Kidney glomerular epithelial cell (primary cell): ENCODE results near the gene SPG21.
"Not testable (repeated sequence)": the region's sequence is repeated elsewhere in the genome, so short reads cannot be mapped to it uniquely, and the experiment has no call there.

ENCODE experiments used
- DNase-seq: peaks from one replicate; lab custom pipeline; 2025; lab: John Stamatoyannopoulos, UW

The SPG21 gene

GRCh38 chr15:64989416-64990167 lies at the start of gene SPG21:
Gene SPG21, minus strand, starts transcription at chr15:64989914. Its CDS starts 6,345 bp downstream, at chr15:64983569.
- DNase-seq: peak; percentile 92

GRCh38 chr15:65038836-65039235 lies 49.1 kb upstream of the SPG21 start:
- no peak for DNase-seq

- no peak for DNase-seq
These were observed 48.7 kb upstream of the SPG21 start for GRCh38 chr15:65038428-65038827.

- no peak for DNase-seq
These were observed 47.6 kb upstream of the SPG21 start for GRCh38 chr15:65037309-65037708.

- no peak for DNase-seq
These were observed 45.0 kb upstream of the SPG21 start for GRCh38 chr15:65034719-65035118.

- peak; percentile 25 for DNase-seq
These were observed 44.0 kb upstream of the SPG21 start for GRCh38 chr15:65033659-65034269.

- peak; percentile 75 for DNase-seq
These were observed 43.3 kb upstream of the SPG21 start for GRCh38 chr15:65032801-65033537.

GRCh38 chr15:65029736-65030208 lies 40.1 kb upstream of the SPG21 start:
- no peak for DNase-seq

- DNase-seq: peak; percentile 79
These were observed 39.4 kb upstream of the SPG21 start, which contains the start of gene MTFMT for GRCh38 chr15:65028921-65029735. Gene MTFMT, minus strand, starts transcription at chr15:65029639. Its CDS starts 26 bp downstream, at chr15:65029613.

GRCh38 chr15:65028338-65028737 lies 38.6 kb upstream of the SPG21 start:
- DNase-seq: no peak

- DNase-seq: no peak
These were observed 37.9 kb upstream of the SPG21 start for GRCh38 chr15:65027593-65027992.

GRCh38 chr15:65026756-65027155 lies 37.0 kb upstream of the SPG21 start:
- no peak for DNase-seq

- no peak for DNase-seq
These were observed 31.8 kb upstream of the SPG21 start for GRCh38 chr15:65021488-65021887.

- no peak for DNase-seq
These were observed 30.7 kb upstream of the SPG21 start for GRCh38 chr15:65020419-65020818.

GRCh38 chr15:65011198-65011597 lies 21.5 kb upstream of the SPG21 start:
- not testable (repeated sequence) for DNase-seq

GRCh38 chr15:65008983-65009382 lies 19.3 kb upstream of the SPG21 start:
- DNase-seq: no peak

GRCh38 chr15:65006876-65007275 lies 17.2 kb upstream of the SPG21 start:
- no peak for DNase-seq

GRCh38 chr15:65004993-65005392 lies 15.3 kb upstream of the SPG21 start:
- DNase-seq: no peak

- no peak for DNase-seq
These were observed 8.1 kb upstream of the SPG21 start for GRCh38 chr15:64997745-64998375.

GRCh38 chr15:64997066-64997465 lies 7.4 kb upstream of the SPG21 start:
- DNase-seq: no peak

- DNase-seq: no peak
These were observed 3.6 kb upstream of the SPG21 start for GRCh38 chr15:64993290-64993689.
